Omental fat pad (tissue), 4 donors: Measurements from ENCODE around the gene ORM2. TPM values are rescaled to one million over a fixed set of nuclear protein-coding genes. Genes with fewer than 3 reads are reported as not detected.

Experiments used
- ATAC-seq: fragments of 150-250 bp; one replicate; pipeline ENCODE4 v1.9.1; 2016; ENCODE audit warnings: mild to moderate bottlenecking, moderate library complexity; ENCODE audit not compliant: low FRiP score
- DNase-seq: peaks from one replicate; pipeline ENCODE4 v3.0.0-alpha.2; 2019; ENCODE audit warnings: low spot score
- CTCF ChIP-seq, 3 donors: fragments of 450-650 bp; IDR thresholded peaks; one replicate each; pipeline ENCODE4 v1.5.1; 2016 to 2017; ENCODE audit warnings: antibody characterized with exemption in 3 of 3, mild to moderate bottlenecking in 3 of 3, moderate library complexity in 2 of 3
- total RNA-seq, 4 donors: library from RNA; depleted of rRNA; stranded (reverse); fragments of >200 nt; gene quantifications; one replicate each; pipeline ENCODE4 v1.1.0, GENCODE V29; 2016

Gene ORM2
- total RNA-seq, 4 donors from 2014 or later = 1.6 TPM; not detected in 3

DNA sequence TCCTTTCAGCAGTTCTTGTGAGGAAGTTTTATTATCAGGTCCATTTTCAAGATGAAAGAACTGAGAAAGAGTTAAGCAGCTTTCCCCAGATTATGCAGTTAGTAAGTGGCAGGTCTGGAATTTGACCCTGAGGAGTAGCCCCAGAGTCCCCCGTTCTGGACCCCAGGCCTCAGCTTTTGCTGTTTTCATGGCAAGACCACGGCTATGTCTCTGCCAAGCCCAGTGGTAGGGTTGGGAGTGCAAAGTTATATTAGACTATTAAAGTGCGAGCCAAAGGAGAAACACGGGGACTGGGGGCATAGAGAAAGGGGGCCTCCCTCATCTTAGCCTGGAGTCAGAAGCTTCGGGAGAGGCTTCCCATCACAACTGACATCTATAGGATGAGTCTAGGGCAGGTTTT, 26.1 kb upstream of the ORM2 start:
- no peak for DNase-seq
- ATAC-seq = no peak
- no peak for TF ChIP-seq CTCF (IDR thresholded peaks at IDR 0.05)

GRCh38 chr9:114303977-114304376, 25.7 kb upstream of the ORM2 start:
- DNase-seq = no peak
- no peak for ATAC-seq
- TF ChIP-seq CTCF (IDR thresholded peaks at IDR 0.05) = no peak

DNA sequence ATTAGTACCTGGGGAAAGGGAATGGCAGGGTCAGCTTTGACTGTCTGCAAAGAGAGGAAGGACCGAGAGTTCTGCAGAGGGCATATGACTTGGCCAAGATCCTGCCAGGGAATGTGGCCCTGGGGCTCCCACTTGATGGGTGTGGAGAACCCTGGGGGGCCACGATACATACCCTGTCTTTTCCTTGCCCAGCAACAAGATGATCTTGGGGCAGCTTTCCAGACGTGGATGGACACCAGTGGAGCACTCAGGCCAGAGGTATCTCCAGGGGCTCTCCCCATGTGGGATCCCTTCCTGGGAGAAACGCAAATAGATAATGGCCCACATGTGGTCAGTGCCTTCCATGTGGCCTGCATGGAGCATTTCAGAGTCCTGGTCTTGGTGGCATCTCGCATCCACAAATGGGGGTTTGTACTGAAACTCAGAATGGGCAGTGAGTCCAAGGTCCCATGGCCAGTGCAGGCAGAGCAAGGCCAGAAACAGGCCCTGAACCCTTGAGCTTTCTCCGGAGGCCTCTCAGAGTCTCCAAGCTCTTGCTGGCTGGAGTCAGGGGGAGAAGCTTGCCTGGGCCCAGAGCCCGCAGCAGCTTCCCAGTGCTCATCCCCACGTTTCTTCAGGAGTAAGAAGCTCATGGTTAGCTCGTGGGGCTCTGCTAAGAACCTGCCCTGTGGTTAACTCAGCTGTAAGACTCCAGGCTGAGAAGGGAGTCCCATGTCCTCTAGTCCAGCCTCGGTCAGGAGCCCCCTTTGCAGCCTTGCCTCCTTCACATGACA, 25.1 kb upstream of the ORM2 start:
- DNase-seq = no peak
- no peak for TF ChIP-seq CTCF (IDR thresholded peaks at IDR 0.05)
- ATAC-seq = no peak

GRCh38 chr9:114307899-114308267, 21.8 kb upstream of the ORM2 start:
- TF ChIP-seq CTCF (IDR thresholded peaks at IDR 0.05) = no peak
- DNase-seq (no peak), ATAC-seq (no peak)

DNA sequence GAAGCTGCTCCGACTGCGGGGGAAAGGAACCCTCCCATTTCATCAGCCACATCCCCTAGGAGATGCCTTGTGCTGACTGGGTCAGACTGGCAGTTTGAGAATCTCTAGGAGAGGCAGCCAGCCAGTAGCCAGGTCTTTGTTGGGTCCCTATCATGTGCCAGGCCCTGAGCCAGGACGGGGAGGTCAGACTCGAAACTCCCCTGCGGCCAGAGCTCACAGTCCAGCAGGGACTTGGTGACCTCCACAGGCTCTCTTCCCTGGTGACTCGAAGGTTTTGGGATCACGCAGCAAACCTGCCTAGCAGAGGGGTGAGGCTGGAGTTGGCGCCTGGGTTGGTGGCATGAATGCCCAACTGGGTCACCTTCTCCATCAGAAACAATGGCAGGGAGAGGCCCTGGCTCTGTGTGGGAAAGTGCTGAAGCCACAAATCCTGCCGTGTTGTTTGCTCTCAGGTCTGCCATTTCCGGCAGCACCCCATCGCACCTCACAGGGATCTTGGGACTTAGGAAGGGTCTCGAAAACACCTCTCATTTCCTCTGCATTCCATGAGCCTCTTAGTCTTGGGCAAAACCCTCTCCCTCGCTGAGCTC, 21.2 kb upstream of the ORM2 start:
- no peak for TF ChIP-seq CTCF (IDR thresholded peaks at IDR 0.05)
- DNase-seq = no peak
- no peak for ATAC-seq

DNA sequence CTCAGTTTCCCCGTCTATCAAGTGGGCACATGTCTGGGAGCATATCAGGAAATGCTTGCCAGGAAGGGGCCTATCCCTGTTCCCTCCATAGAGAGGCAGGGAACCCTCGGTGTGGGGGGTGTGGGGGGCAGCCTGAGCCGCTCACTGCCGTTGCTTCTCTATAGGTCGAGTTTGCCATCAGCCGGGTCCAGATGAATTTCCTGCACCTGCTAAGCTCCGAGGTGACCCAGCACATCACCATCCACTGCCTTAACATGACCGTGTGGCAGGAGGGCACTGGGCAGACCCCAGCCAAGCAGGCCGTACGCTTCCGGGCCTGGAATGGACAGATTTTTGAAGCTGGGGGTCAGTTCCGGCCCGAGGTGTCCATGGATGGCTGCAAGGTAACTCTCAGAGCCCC, 20.6 kb upstream of the ORM2 start:
- DNase-seq (no peak), ATAC-seq (no peak)
- no peak for TF ChIP-seq CTCF (IDR thresholded peaks at IDR 0.05)
